NT2/D1 (cell line): ENCODE measurements around the gene AP4M1.

Source experiments
- DNase-seq: peaks from one replicate; pipeline ENCODE4 v3.0.0-alpha.2; 2011; ENCODE audit warnings: low read depth, low spot score
- H3K27me3 ChIP-seq: 2 replicates; pipeline ENCODE4 v1.6.0; 2011; ENCODE audit warnings: mild to moderate bottlenecking; ENCODE audit not compliant: insufficient read length, insufficient read depth
- H3K36me3 ChIP-seq: 2 replicates; pipeline ENCODE4 v1.6.1; 2011; ENCODE audit warnings: mild to moderate bottlenecking, low read length, mixed read lengths; ENCODE audit not compliant: insufficient read depth, insufficient read length
- H3K4me1 ChIP-seq: 2 replicates; pipeline ENCODE4 v1.5.1; 2011; ENCODE audit not compliant: insufficient read depth, insufficient read length
- H3K4me3 ChIP-seq: 2 replicates; pipeline ENCODE4 v1.5.1; 2011; ENCODE audit warnings: low read depth; ENCODE audit not compliant: insufficient read length
- H3K9ac ChIP-seq: 2 replicates; pipeline ENCODE4 v1.6.0; 2011; ENCODE audit warnings: low read depth; ENCODE audit not compliant: insufficient read length
- H3K9me3 ChIP-seq: 2 replicates; pipeline ENCODE4 v1.5.1; 2011; ENCODE audit warnings: mild to moderate bottlenecking, low read length; ENCODE audit not compliant: insufficient read depth
- SUZ12 ChIP-seq: IDR thresholded peaks from 2 replicates; pipeline ENCODE4 v1.6.1; 2011; ENCODE audit not compliant: insufficient read length, insufficient read depth; ENCODE audit errors: extremely low read depth
- YY1 ChIP-seq: IDR thresholded peaks from 2 replicates; pipeline ENCODE4 v1.6.1; 2011; ENCODE audit not compliant: insufficient read length, insufficient read depth
- ZNF274 ChIP-seq: IDR thresholded peaks from 2 replicates; pipeline ENCODE4 v1.6.1; 2011; ENCODE audit warnings: mild to moderate bottlenecking, low read depth, low read length

The AP4M1 gene

GRCh38 chr7:100093054-100093453, 8.4 kb upstream of the AP4M1 start:
- no peak for DNase-seq
- Histone ChIP-seq H3K4me3 (no peak overlapping the region), H3K36me3 (peaks cover 75% of the 10 kb centered on the region), H3K4me1 (peaks cover 2% of the 10 kb centered on the region), H3K27me3 (no peaks in the 10 kb centered on the region), H3K9me3 (no peaks in the 10 kb centered on the region), H3K9ac (no peak overlapping the region)
- no peak for TF ChIP-seq ZNF274
- no peak for TF ChIP-seq SUZ12
- TF ChIP-seq YY1, result no peak

- Histone ChIP-seq H3K27me3 (no peaks in the 10 kb centered on the region), H3K9ac (no peak overlapping the region), H3K4me1 (peaks cover 2% of the 10 kb centered on the region), H3K36me3 (peaks cover 80% of the 10 kb centered on the region), H3K4me3 (no peak overlapping the region), H3K9me3 (no peaks in the 10 kb centered on the region)
- DNase-seq, result no peak
- no peak for TF ChIP-seq YY1
- TF ChIP-seq ZNF274, result no peak
- TF ChIP-seq SUZ12, result no peak
Observed at GRCh38 chr7:100093498-100093897, 7.9 kb upstream of the AP4M1 start.

- no peak overlapping the region for H3K9ac ChIP-seq
- TF ChIP-seq SUZ12 (no peak), ZNF274 (no peak), YY1 (no peak)
- peaks cover 5% of the 10 kb centered on the region for H3K4me1 ChIP-seq
- H3K4me3 ChIP-seq, result no peak overlapping the region
- H3K36me3 ChIP-seq, result peaks cover 85% of the 10 kb centered on the region
- no peaks in the 10 kb centered on the region for H3K9me3 ChIP-seq
- no peaks in the 10 kb centered on the region for H3K27me3 ChIP-seq
- no peak for DNase-seq
Observed at GRCh38 chr7:100093925-100094486, 7.4 kb upstream of the AP4M1 start.

- Histone ChIP-seq H3K9ac (no peak overlapping the region), H3K4me1 (peaks cover 9% of the 10 kb centered on the region), H3K4me3 (no peak overlapping the region), H3K36me3 (peaks cover 95% of the 10 kb centered on the region), H3K27me3 (no peaks in the 10 kb centered on the region), H3K9me3 (no peaks in the 10 kb centered on the region)
- TF ChIP-seq ZNF274, result no peak
- TF ChIP-seq YY1, result no peak
- TF ChIP-seq SUZ12, result no peak
- no peak for DNase-seq
Observed at GRCh38 chr7:100095289-100095688, 6.2 kb upstream of the AP4M1 start.

- no peaks in the 10 kb centered on the region for H3K27me3 ChIP-seq
- H3K4me3 ChIP-seq, result no peak overlapping the region
- H3K36me3 ChIP-seq, result peaks cover 91% of the 10 kb centered on the region
- no peaks in the 10 kb centered on the region for H3K9me3 ChIP-seq
- no peak overlapping the region for H3K9ac ChIP-seq
- TF ChIP-seq ZNF274 (no peak), YY1 (no peak), SUZ12 (no peak)
- peaks cover 9% of the 10 kb centered on the region for H3K4me1 ChIP-seq
- DNase-seq, result no peak
Observed at GRCh38 chr7:100095704-100096103, 5.7 kb upstream of the AP4M1 start.

- TF ChIP-seq SUZ12 (no peak), YY1 (no peak), ZNF274 (no peak)
- no peak overlapping the region for H3K9ac ChIP-seq
- peaks cover 64% of the 10 kb centered on the region for H3K36me3 ChIP-seq
- no peak overlapping the region for H3K4me3 ChIP-seq
- H3K9me3 ChIP-seq, result no peaks in the 10 kb centered on the region
- no peaks in the 10 kb centered on the region for H3K27me3 ChIP-seq
- H3K4me1 ChIP-seq, result peaks cover 10% of the 10 kb centered on the region
- no peak for DNase-seq
Observed at GRCh38 chr7:100098913-100099312, 2.5 kb upstream of the AP4M1 start.

GRCh38 chr7:100099452-100099851, 2.0 kb upstream of the AP4M1 start:
- peaks cover 10% of the 10 kb centered on the region for H3K4me1 ChIP-seq
- DNase-seq, result no peak
- no peak for TF ChIP-seq YY1
- TF ChIP-seq ZNF274, result no peak
- TF ChIP-seq SUZ12, result no peak
- H3K36me3 ChIP-seq, result peaks cover 64% of the 10 kb centered on the region
- H3K9ac ChIP-seq, result peak overlapping the region; percentile 100
- H3K27me3 ChIP-seq, result no peaks in the 10 kb centered on the region
- H3K4me3 ChIP-seq, result peak overlapping the region; percentile 93
- H3K9me3 ChIP-seq, result no peaks in the 10 kb centered on the region
